Cortex of kidney (tissue), 1 donor: Measurements from ENCODE around the gene ABCC4.

ENCODE experiments used
- DNase-seq: peaks from one replicate; lab custom pipeline; 2025; lab: John Stamatoyannopoulos, UW

ABCC4 gene

DNA sequence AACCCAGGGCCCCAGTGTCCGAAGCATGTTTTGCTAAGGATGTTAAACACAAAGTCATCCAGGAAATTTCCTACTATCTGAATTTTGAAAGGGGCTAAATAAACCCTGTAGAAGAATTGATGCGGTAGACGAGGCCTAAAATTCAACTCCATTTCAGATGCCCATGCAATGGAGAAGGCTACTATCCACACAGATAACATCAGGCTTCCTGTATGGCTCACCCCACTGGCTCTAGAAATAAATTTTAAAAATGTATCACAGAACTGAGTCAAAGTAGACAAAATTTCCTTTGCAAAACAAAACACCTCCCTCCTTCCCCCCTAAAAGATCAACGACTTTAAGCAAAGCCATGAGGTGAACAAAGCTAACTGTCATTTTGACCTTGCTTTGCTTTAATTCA, 188.4 kb downstream of the ABCC4 start:
- no peak for DNase-seq

DNA sequence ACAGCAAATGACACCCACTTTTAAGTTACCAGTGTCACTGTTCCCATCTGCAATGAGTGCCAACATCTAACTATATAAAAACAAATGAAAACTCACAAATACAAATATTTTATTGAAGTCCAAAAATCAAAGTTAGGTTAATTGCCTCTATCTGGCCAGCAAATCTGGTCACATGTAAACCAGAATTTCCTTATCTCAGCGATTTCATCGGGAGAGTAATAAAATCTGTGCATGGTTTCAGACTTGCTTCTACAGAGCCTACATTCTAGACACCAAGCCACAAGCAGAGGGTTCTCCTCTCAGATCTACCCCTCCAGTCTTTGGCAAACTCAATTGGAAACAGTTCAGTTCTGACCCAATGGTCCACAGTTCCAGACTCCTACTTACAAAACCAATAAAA, 189.6 kb downstream of the ABCC4 start:
- no peak for DNase-seq

DNA sequence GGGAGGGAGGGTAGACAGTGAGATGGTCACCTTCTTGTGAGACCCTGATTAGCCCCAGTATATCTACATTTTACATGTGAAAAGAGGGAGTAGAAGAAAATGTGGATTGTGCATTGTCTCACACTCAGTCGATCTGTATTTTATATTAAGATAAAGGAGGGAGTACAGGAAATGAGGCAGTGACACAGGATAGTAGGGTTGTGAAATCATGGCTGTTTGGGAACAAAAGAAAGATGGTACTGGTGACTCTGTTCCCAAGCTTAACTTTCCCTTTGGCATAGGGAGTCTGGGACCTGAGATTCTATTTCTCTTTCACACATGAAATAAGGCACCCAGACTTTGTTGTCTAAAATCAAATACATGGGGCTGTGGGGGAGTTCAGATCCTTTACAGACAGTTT, 194.7 kb downstream of the ABCC4 start:
- DNase-seq: no peak

DNA sequence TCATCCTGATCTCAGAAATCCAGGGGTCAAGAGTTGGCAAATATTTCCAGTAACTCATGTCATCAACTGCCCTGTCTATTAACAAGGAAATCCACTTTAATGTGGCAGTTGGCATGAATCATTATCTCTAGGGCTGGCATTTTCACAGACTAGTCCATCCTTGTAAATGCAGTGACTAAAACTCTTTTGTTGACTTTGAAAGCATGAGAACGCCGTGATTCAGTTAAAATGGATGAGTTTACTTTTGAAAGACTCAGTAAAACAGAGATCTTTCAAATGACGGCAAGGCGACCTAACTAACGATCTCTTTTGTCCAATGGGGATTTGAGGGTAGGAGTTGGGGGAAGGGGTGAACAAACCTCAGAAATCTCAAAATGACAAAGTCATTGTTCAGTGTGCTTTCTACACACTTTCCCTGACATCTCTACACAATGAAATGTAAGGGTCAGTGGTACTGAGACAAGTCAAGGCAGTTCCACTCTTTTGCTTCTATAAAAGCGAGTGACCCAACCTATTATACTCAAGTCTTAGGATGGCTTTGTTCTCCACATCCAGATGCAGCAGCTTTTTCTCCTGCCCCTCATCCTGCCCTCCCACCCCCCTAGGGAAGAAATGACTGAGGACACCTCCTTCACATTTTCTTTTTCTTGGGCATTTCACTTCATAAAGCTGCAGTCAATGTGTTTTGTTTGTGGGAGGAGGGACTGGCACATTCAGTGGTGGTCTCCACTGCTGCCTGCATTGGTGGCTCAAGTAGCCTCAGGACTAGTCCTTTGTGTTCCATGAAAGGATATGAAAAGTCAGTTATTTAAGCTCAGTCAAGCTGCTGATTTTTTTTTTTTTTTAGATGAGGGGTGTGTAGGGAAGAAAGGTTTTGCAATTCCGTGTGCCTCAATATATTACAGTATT, 200.5 kb downstream of the ABCC4 start:
- DNase-seq: no peak

DNA sequence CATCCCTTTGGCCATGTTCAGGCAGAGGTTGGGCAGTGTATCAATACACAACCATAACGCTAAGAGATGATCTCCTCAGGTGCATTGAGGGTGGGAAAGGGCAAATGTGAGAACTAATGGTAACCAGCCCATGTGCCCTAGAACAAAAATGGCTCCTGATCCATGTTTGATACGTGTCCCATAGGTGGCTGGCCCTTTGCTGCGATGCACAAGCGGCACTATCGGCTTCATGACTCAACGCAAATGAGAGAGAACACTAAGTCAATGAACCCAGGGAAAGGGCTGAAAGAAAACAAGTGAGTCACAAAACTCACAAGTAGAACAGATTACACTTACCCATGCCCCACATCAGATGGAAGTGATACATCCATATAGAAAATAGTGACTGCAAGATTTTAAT, 201.7 kb downstream of the ABCC4 start:
- DNase-seq: no peak

DNA sequence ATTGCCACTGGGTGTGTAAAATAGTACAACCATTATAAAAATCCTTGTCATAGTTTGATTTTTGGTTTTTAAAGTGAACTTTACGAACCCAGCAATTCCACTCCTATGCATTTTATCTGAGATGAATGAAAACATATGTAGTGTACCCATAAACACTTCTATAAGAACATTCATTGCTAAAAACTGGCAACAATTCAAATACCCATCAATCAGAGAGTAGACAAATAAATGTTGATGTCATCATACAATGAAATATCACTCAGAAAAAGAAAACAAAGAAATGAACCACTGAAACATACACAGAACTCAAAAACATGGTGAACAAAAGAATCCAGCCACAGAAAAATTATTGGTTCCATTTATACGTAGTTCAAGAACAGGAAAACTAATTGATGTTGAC, 202.3 kb downstream of the ABCC4 start:
- no peak for DNase-seq

DNA sequence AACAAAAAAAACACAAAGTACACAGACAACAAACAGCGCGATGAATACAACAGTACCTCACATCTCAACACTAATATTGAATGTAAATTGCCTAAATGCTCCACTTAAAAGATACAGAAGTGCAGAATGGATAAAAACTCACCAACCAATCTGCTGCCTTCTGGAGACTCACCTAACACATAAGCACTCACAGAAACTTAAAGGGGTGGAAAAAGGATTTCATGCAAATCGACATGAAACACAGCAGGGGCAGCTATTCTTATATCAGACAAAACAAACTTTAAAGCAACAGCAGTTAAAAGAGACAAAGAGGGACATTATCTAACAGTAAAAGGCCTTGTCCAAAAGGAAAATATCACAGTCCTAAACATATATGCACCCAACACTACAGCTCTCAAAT, 209.5 kb downstream of the ABCC4 start:
- DNase-seq: no peak

DNA sequence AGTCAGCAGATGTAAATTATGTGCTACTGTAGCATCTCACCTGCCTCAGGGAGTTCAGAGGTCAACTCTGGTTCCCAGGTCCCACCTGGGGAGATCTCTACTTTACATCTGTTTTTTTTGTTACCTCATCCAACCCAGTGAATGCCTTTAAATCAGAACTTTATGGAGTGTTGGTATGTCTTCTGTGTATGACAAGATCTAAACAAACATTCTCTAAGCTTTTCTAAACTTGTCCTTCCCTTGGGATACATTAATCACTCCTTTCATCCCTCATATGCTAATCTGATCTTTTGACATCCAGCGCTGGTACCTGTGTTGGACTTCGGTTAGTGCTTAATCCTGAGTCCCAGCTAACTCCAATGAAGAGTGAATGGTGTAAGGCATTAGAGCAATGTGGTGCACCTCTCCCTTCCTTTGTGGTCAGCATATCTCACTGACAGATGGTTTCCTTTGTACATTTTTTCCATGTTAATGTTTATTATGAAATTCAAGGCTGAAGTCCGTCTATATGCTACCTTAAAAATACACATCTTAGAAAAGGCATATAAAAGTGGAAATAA, 213.4 kb downstream of the ABCC4 start:
- no peak for DNase-seq

DNA sequence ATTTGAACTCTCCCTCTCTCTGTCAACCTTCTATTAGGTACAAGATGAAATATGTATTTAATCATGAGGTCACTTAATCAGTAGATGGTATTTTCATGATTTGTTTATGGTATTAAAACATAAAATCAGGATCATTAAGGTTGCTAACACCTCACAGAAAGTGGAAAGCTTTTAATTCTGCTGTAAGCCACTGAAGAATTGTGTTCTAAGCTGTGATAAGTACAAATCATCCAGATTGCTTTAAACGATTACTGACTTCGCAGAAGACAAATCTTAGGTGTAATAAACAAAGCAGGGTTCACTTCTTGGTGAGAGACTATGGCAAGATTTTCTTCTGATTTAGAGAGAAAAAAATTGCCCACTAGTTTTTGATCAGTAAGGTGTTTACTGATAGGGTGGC, 214.5 kb downstream of the ABCC4 start:
- DNase-seq: no peak

DNA sequence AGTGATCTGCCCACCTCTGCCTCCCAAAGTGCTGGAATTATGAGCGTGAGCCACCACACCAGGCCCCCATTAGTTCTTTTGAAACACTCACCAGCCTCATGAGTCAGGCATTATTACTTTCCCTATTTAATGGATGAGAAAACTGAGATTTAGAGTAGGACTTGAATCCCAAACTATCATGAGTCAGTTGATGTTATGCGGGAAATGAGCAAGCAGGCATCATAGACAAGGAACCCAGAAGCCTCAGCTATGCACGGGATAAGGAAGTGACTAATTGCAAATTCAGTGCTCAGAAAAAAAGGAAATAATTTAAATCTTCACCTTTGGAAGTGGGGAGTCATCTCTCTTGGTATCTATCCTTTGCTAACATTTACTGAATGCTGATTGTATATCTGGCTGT, 217.5 kb downstream of the ABCC4 start:
- DNase-seq: no peak

DNA sequence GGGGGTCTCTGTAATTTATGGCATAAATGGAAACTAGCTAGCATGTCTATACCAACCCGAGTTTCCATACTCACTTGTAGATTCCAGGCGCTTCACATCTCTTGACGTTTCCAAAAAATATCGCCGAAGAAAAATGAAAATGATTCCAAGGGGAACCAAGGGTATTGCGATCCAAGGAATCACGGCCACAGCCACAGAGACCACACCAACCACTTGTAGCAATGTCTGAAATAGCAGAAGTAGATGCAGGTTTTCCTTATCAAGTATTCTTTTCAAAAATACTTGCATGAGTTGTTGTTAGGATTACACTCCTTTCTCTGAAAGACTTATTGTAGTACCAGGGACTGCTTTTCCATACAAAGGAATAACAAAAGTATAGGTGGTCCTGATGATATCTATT, 218.2 kb downstream of the ABCC4 start:
- no peak for DNase-seq

DNA sequence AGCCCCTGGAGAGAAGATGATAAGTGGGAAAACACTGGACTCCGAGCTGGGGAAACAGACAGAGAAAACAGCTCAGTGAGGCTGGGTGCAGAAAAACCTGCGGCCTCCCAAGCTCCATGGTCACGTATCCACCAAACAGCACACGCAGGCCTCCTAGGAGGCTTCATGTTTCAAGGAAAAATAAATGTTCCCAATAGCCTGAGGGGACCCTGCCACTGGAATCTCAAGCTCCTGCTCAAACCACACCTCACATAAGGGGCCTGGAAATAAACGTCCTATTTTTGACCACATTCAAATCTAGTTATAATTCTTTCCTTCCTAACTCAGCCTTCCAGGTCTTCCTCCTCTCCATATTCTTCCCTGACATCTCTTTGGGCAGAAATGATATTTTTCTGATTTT, 225.7 kb downstream of the ABCC4 start:
- no peak for DNase-seq

DNA sequence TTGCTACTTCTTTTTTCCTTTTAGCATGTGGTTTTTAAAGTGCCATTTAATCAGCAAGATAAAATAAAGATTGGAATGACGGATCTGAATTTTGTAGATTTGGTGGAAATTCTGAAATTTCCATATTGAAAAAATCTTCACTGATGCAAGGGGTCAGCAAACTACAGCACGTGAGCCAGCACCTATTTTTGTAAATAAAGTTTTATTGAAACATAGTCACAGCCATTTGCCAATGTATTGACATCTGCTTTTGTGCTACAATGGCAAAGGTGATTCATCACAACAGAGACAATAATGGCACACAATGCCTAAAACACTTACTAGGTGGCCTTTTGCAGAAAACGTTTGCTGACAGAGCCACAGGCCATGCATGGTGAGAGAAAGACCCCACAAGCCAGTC, 226.4 kb downstream of the ABCC4 start:
- DNase-seq: no peak

DNA sequence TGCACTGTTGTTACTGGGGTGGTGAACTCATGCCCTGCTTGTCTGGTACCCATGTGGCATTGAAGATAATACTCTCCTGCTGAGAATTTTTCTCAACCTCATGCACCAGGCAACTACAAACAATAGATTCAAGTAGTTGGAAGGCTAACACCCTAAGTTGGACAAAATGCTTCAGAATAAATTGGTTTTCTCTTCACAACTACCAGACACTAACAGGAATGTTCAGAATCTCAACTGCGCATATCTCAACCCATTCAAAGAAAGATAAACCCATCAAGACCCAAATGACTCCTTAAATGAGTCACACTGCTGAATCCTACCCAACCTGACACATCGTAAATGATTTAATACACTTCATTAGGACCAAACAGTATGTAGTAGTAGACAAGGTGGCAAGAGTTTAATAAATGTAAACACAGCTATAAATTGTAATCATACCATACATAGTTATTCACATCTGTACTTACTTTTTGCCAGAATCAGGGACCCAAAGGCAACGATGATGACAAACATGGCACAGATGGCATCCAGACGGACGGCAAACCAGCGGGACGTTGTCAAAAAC, 227.4 kb downstream of the ABCC4 start:
- no peak for DNase-seq

DNA sequence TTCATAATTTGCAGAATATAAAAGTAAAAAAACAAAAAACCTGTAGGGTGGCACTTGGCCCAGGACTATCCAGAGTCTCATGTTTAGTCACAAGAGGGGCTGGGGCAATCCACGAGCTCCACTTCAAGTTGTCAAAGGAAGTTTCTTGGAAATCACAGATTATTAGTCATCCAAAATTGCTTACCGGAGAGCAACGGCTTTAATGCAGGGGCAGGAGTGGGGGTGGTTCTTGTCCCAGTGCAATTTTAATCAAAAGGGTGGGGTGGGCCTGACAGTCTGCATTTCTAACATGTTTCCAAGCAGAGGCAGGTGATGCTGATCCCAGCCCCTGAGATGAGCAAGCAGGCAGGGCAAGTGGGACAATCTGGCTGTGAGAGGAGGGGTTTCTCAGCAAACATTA, 233.9 kb downstream of the ABCC4 start:
- DNase-seq: no peak

DNA sequence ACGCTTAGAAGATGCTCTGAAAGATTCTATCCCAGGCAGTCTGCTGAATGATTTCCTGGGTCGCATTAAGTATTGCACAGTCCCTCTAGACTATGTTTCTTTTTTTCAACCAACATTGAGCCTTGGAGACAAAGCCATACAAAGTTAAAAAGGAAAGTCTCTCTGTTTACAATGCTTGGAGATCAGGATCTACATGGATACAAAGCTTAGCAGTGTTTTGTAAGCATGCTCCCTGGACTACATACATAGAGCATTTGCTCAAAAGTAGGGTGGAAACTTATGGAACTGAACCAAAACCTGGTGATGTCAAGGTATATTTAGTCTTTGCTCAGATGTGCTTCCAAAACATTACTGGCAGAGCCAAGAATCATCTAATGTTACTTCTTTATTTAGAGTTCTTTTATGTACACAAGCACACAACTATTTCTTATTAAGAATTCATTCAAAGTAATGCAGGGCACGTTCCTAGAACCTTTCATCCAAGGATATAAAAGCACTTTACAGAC, 241.2 kb downstream of the ABCC4 start:
- no peak for DNase-seq

DNA sequence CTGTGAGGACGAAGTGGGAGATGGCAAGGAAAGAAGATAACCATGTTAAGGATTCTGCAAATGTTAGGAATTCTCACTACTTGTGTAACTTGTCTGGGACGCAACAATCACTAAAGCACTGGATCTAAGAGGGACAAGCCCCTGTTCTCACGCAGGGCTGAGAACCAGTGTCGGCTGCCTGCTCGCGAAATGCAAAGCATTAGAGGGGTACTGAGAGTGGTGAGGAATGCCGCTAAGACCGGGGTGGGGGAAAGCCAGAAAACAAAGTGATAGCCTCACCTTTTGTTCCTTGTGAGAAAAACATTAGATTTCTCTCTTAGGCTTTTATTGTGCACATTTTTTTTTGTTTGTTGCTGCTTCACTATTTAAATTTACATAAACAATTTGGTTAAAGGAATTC, 241.9 kb downstream of the ABCC4 start:
- no peak for DNase-seq

DNA sequence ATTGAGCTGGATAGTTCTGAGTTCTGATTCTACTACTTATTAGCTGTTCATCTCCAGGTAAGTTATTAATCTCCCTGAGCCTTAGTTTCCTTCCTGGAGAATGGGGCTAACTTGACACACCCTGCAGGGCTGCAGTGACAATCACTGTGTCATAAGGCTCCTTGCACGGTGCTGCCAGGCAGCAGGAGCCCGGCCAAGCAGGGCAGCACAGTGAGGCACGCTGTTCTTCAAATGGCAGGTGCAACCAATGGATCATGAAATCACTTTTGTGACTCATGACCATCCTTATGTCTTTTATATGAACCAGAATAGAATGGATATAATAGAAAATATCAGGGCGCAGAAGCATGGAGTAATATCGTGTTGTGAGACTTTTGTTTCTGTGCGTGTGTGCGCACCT, 242.6 kb downstream of the ABCC4 start:
- no peak for DNase-seq

DNA sequence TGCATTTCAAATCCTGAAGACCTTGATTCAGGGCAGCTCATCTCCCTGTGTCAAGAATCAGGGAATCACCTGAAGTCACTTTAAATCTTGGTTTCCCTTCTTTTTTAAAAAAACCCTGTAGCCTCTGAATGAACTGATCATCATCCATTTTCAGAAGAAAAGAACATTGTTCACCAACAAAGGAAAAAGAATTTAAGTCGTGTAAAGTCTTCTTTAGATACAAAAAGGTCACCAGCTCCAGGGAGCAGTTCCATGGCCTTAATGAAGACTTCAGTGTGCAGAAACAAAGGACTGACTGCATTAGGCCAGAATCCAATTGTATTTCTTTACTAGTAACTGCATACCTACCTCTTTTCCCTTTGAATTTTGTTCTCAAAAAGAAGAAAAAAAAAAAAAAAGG, 245.0 kb downstream of the ABCC4 start:
- no peak for DNase-seq

DNA sequence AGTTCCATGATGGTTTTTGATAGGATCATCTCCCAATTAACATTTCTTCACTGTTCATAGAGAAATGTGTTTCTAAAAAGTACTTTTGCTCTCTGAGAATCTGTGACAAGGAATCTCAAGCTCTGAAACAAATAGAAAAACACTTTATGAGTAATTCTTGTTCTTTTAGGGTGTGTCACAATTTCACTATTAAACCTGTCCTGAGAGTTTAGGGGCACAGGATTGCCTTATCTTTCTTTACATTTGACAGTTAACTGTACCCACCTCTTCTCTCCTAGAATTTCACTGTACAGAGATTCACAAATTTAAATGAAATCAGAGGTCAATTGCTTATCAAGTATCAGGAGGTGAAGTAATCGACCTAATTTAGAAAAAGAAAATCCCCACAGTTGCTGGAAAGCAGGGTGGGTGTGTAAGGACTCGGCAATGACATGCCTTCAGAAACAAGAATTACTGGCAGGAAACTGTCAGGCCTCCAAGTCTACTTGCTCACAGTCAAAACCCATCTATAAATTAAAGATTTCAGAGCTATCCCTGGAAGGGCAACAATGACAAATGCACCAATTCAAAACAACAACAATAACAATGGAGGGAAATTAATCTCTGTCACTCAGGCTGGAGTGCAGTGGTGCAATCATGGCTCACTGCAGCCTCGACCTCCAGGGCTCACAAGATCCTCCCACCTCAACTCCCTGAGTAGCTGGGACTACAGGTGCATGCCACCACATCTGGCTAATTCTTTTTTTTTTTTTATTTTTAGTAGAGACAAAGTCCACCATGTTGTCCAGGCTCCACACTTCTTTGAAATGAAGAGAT, 250.2 kb downstream of the ABCC4 start:
- no peak for DNase-seq

DNA sequence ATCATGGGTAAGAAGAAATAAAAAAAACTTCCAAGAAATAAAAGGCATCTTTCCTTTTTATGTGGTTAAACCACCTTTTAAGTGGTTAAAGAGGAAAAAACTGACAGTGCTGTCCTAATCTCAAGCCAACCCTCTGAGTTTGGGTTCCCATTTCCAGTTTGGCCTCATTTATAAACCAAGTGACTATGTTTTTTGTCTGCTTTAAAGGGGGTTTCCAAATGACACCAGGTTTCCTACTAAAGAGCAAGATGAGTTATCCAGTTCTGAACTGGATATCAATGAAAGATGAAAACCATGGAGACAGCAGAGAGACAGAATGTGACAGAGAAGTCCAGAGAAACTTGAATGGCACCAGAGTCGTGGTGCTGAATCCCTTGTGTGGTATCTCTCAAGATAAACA, 251.5 kb downstream of the ABCC4 start:
- DNase-seq: no peak

DNA sequence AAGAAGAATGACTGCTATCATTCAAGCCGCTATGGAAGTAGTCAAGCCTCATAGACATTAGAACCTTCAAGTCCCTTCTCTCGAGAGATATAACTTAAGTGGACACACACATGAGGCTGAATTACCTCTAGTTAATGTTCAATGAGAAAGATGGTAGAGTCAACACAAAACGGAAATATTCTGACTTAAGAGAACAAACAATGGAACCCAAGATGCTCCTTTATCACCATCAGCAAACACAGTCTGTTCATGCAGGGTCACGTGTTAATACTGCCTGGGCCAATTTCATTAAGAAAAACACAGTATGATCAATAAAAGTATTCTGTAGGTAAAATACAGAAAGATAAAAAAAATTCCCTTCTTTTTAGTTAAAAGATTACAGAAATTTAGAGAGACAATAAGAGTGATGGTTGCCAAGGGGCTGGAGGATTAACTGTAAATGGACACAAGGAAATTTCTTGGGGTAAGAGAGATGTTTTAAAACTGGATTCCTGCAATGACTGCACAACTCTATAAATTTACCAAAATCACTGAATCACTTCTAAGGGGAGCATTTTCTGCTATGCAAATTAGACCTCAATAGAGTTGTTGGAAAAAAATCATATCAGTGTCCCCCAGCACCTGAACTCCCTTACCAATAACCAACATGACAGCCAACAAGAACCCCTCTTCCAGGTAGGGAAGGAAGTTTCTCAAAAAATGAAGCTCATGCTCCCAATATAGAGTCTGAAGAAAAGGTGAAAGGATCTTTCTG, 256.6 kb downstream of the ABCC4 start:
- DNase-seq: no peak
